AG04449 (cell line): ENCODE data around the gene NCAPH2.
A peak's percentile ranks its signal among the peaks of the same experiment; 100 is the strongest.
"Not testable (repeated sequence)": the region's sequence is repeated elsewhere in the genome, so short reads cannot be mapped to it uniquely, and the experiment has no call there.

Experiments used
- CTCF ChIA-PET: fragments of 350-600 bp; formaldehyde crosslinking; extraction: SDS; loops from one replicate; lab custom pipeline; 2021; ENCODE audit warnings: antibody characterized with exemption; lab: Yijun Ruan, JAX
- POLR2A ChIA-PET: fragments of 400-600, 350-600 bp; formaldehyde crosslinking; extraction: SDS; loops from one replicate; lab custom pipeline; 2020; ENCODE audit warnings: antibody characterized with exemption, inconsistent platforms; lab: Yijun Ruan, JAX
- DNase-seq: peaks from one replicate; pipeline ENCODE4 v3.0.0-alpha.2; 2010; ENCODE audit warnings: low read depth, low spot score
- H3K4me3 ChIP-seq: 2 replicates; pipeline ENCODE4 v1.5.1; 2011; ENCODE audit warnings: low read depth, mild to moderate bottlenecking, control low read depth, low read length
- CTCF ChIP-seq: IDR thresholded peaks from one replicate; pipeline ENCODE4 v1.5.1; 2011; ENCODE audit warnings: mild to moderate bottlenecking, moderate library complexity, low read length, control low read depth, inconsistent platforms; ENCODE audit not compliant: insufficient read depth; ENCODE audit errors: missing control alignments

NCAPH2 gene

GRCh38 chr22:50536226-50536625 is 28.2 kb downstream of the NCAPH2 start:
- ChIA-PET POLR2A (interaction anchor here (0.7 kb wide), 1 partner anchor 11 kb away, joined by 6 read pairs; the partner anchor contains the start of gene SCO2), CTCF (interaction anchor here (0.6 to 3.1 kb wide), 6 partner anchors 9 to 155 kb away, joined by 3 to 14 read pairs (median 3); partner anchors contain the start of genes SCO2 and SYCE3)
- TF ChIP-seq CTCF: no peak
- no peak for DNase-seq
- no peak overlapping the region for H3K4me3 ChIP-seq

- ChIA-PET POLR2A (no interaction called here), CTCF (interaction anchor here (1.0 to 3.4 kb wide), 4 partner anchors 12 to 158 kb away, joined by 3 to 21 read pairs (median 4); partner anchors contain the start of gene SCO2)
- no peak overlapping the region for H3K4me3 ChIP-seq
- no peak for TF ChIP-seq CTCF
- no peak for DNase-seq
Observed at GRCh38 chr22:50537765-50538164, 29.7 kb downstream of the NCAPH2 start.

GRCh38 chr22:50540381-50540780 is 32.4 kb downstream of the NCAPH2 start:
- no peak for TF ChIP-seq CTCF
- POLR2A ChIA-PET: interaction anchor here (0.7 to 1.6 kb wide), 2 partner anchors 11 to 15 kb away, joined by 3 to 8 read pairs; partner anchors contain the start of genes SCO2 and TYMP
- no peak overlapping the region for H3K4me3 ChIP-seq
- no peak for DNase-seq
- CTCF ChIA-PET: interaction anchor here (0.7 to 3.6 kb wide), 8 partner anchors 12 to 81 kb away, joined by 3 to 22 read pairs (median 6); partner anchors contain the start of genes CPT1B, SCO2, SYCE3 and TYMP

GRCh38 chr22:50541667-50542026 is 33.6 kb downstream of the NCAPH2 start:
- DNase-seq: peak; percentile 38
- CTCF ChIA-PET: interaction anchor here (1.1 to 3.6 kb wide), 4 partner anchors 9 to 21 kb away, joined by 3 to 22 read pairs (median 12); partner anchors contain the start of genes SCO2, SYCE3 and TYMP
- POLR2A ChIA-PET, H3K4me3 ChIP-seq: not testable (repeated sequence)

GRCh38 chr22:50542416-50542927 is 34.4 kb downstream of the NCAPH2 start:
- CTCF ChIA-PET: interaction anchor here (0.8 to 1.4 kb wide), 2 partner anchors 10 to 20 kb away, joined by 3 read pairs; partner anchors contain the start of gene SYCE3
- DNase-seq: no peak
- H3K4me3 ChIP-seq: no peak overlapping the region
- POLR2A ChIA-PET: no interaction called here
- no peak for TF ChIP-seq CTCF

GRCh38 chr22:50544078-50544745 is 36.2 kb downstream of the NCAPH2 start:
- peak overlapping the region; percentile 27 for H3K4me3 ChIP-seq
- DNase-seq: no peak
- CTCF ChIA-PET: interaction anchor here (1.0 to 4.2 kb wide), 9 partner anchors 8 to 216 kb away, joined by 3 to 25 read pairs (median 4); partner anchors contain the start of genes CHKB, SCO2 and SYCE3
- TF ChIP-seq CTCF: peak; percentile 77
- POLR2A ChIA-PET: no interaction called here
